ENCODE data around the gene CCDC157.

The CCDC157 gene

DNA sequence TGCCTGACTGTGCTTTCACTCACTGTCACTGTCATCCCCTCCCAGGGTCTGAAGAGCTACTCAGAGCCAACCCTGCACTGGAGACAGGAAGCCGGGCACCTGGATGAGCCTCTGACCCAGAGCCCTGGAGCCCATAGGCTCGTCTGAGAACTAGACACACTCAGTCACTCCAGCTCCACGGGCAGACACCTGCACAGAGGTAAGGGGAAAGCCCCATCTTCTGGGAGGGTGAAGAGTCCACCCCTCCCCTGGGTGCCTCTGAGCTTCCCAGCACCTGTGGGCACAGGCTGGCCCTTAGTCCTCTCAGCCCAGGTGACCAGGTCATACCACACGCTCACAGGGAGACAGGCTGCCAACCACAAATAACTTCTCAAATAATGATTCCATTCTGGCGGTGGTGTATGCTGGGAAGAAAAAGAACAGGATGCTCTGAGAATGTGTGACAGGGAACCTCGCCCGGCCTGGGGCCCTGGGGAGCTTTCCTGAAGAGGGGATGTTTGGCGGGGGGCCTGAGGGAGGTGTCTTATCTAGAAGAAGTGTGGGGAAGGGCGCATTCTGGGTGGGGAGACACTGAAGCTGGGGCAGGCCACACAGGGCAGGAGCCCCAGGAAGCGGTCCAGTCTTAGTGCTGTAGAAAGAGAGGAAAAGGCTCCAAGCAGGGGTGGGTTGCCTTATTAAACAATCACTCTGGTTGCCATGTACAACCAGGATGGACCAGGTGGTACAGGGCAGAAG lies 5.3 kb downstream of the CCDC157 start:
- no peak overlapping the region for H3K9ac ChIP-seq (ENCODE audit: low read length)
- H3K9me3 ChIP-seq (ENCODE audit: low read length), result no peaks in the 10 kb centered on the region
- H3K4me3 ChIP-seq (ENCODE audit: low read depth in 1 of 2, low read length in 2 of 2), result no peak overlapping the region
- no peaks in the 10 kb centered on the region for H3K36me3 ChIP-seq (ENCODE audit: insufficient read depth, low read length)
- no peak overlapping the region for H3K27ac ChIP-seq (ENCODE audit: low read depth, low read length)
- peaks cover 4% of the 10 kb centered on the region for H3K4me1 ChIP-seq (ENCODE audit: insufficient read depth, low read length)
- H3K27me3 ChIP-seq (ENCODE audit: control insufficient read depth in 1 of 2, insufficient read depth in 2 of 2, low read length in 2 of 2), result no peaks in the 10 kb centered on the region

DNA sequence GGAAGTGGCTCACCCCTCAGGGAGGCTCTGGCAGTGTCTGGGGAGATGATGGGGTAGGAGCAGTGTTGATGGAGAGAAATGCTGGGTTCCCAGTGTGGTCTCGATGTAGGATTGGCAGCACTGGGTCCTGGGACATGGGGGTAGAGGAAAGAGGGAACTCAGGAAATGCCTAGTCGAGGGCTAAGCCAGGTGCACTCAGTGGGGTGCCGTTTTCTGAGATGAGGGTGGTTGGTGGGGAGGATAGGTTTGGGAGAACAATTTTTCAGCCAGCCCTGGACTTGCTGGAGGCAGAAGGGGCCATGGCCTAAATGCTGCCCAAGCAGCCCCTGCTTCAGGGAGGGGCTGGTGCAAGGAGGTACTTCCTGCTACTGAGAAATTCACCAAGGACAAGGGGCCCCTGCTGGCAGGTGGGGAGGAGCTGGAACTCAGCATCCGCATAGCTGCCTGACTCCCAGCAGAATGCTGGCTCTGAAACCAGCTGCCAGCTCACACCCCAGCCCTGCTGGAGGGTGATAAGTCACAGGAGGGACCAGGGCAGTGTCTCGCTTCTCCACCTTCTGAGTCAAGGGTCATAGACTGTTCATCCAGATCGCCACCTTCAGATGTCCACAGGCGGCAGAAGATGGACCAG lies 6.0 kb downstream of the CCDC157 start:
- Histone ChIP-seq H3K4me3 (ENCODE audit: low read depth in 1 of 2, low read length in 2 of 2) (no peak overlapping the region), H3K27ac (ENCODE audit: low read depth, low read length) (no peak overlapping the region), H3K27me3 (ENCODE audit: control insufficient read depth in 1 of 2, insufficient read depth in 2 of 2, low read length in 2 of 2) (no peaks in the 10 kb centered on the region), H3K9me3 (ENCODE audit: low read length) (no peaks in the 10 kb centered on the region), H3K9ac (ENCODE audit: low read length) (no peak overlapping the region), H3K36me3 (ENCODE audit: insufficient read depth, low read length) (no peaks in the 10 kb centered on the region), H3K4me1 (ENCODE audit: insufficient read depth, low read length) (no peaks in the 10 kb centered on the region)

DNA sequence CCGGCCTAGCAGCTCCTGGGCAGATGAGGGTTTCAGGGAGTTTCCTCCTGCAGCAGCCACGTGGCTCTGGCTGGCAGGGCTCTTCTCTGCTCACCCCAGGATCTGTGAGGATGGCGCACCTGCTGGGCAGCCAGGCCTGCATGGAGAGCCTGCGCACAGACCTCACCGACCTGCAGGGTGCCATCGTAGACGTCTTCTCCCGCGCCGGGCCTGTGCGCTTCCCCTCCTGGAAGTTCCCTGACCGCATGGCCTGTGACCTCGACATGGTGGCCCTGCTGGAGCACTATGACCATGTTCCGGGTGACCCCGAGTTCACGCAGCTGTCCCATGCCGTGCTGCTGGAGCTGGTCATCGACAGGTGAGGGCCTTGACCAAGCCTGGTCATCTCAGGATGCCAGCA lies 9.1 kb downstream of the CCDC157 start:
- H3K36me3 ChIP-seq (ENCODE audit: insufficient read depth, low read length), result no peaks in the 10 kb centered on the region
- no peak overlapping the region for H3K27ac ChIP-seq (ENCODE audit: low read depth, low read length)
- H3K9me3 ChIP-seq (ENCODE audit: low read length), result no peaks in the 10 kb centered on the region
- H3K9ac ChIP-seq (ENCODE audit: low read length), result no peak overlapping the region
- H3K27me3 ChIP-seq (ENCODE audit: control insufficient read depth in 1 of 2, insufficient read depth in 2 of 2, low read length in 2 of 2), result no peaks in the 10 kb centered on the region
- H3K4me1 ChIP-seq (ENCODE audit: insufficient read depth, low read length), result no peaks in the 10 kb centered on the region
- no peak overlapping the region for H3K4me3 ChIP-seq (ENCODE audit: low read depth in 1 of 2, low read length in 2 of 2)

DNA sequence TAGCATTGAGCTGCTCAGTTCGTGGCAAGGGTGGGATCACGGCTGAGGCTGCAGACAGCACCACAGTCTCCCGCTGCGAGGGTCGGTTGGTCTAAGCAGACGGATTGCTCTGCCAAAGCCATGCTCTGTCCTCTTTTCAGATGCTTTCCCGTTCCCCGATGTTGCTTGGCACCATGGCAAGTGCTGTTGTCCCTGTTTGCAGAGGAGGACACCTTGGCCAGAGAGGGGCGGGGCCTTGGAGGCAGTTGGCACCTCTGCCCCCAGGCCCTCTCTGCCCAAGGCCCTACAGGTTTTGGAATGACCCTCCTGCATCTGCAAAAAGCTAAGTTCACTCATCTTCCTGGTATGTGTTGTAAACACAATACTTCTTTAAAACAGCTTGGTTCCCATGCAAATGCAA lies 11.6 kb downstream of the CCDC157 start:
- Histone ChIP-seq H3K36me3 (ENCODE audit: insufficient read depth, low read length) (no peaks in the 10 kb centered on the region), H3K9ac (ENCODE audit: low read length) (no peak overlapping the region), H3K27ac (ENCODE audit: low read depth, low read length) (no peak overlapping the region), H3K4me3 (ENCODE audit: low read depth in 1 of 2, low read length in 2 of 2) (no peak overlapping the region), H3K9me3 (ENCODE audit: low read length) (no peaks in the 10 kb centered on the region), H3K27me3 (ENCODE audit: control insufficient read depth in 1 of 2, insufficient read depth in 2 of 2, low read length in 2 of 2) (no peaks in the 10 kb centered on the region), H3K4me1 (ENCODE audit: insufficient read depth, low read length) (no peaks in the 10 kb centered on the region)

DNA sequence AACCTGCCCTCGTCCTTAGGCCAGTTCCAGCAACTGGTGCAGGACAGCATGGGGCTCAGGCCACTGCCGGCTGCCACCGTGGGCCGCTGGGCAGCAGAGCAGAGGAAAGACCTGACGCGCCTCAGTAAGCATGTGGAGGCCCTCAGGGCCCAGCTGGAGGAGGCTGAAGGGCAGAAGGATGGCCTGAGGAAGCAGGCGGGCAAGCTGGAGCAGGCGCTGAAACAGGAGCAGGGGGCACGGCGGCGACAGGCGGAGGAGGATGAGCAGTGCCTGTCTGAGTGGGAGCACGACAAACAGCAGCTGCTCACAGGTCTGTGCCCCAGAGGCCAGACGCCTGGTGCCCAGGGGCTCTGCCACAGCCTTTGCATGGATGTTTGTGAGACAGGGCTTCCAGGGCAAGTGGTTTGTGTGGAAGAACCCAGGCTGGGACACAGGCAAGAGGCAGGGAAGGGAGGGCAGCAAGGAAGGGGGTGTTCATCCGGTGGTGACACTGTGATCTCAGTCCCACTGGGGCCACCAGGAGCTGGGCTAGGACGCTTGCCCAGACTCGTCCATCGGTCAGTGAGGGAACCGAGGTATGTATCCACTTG lies 13.9 kb downstream of the CCDC157 start:
- Histone ChIP-seq H3K9ac (ENCODE audit: low read length) (no peak overlapping the region), H3K4me3 (ENCODE audit: low read depth in 1 of 2, low read length in 2 of 2) (no peak overlapping the region), H3K27ac (ENCODE audit: low read depth, low read length) (no peak overlapping the region), H3K27me3 (ENCODE audit: control insufficient read depth in 1 of 2, insufficient read depth in 2 of 2, low read length in 2 of 2) (no peaks in the 10 kb centered on the region), H3K9me3 (ENCODE audit: low read length) (no peaks in the 10 kb centered on the region), H3K4me1 (ENCODE audit: insufficient read depth, low read length) (no peaks in the 10 kb centered on the region), H3K36me3 (ENCODE audit: insufficient read depth, low read length) (no peaks in the 10 kb centered on the region)

DNA sequence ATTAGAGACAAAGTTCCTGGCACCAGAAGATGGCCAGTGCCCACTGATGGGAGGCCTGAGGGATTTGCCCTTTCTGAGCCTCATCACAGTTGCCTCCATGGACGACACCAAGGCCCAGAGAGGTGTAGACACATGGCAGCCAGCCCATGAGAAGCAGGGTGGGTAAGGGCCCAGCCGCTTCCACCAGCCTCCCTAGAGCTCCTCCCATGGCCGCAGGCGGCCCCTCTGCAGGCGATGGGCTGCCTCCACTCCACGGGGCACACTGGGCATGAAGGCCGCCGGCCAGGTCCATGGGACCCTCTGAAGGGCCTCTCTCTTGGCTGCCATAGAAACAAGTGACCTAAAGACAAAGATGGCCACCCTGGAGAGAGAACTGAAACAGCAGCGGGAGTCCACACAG lies 14.5 kb downstream of the CCDC157 start:
- Histone ChIP-seq H3K27ac (ENCODE audit: low read depth, low read length) (no peak overlapping the region), H3K4me1 (ENCODE audit: insufficient read depth, low read length) (no peaks in the 10 kb centered on the region), H3K36me3 (ENCODE audit: insufficient read depth, low read length) (no peaks in the 10 kb centered on the region), H3K27me3 (ENCODE audit: control insufficient read depth in 1 of 2, insufficient read depth in 2 of 2, low read length in 2 of 2) (no peaks in the 10 kb centered on the region), H3K4me3 (ENCODE audit: low read depth in 1 of 2, low read length in 2 of 2) (no peak overlapping the region), H3K9ac (ENCODE audit: low read length) (no peak overlapping the region), H3K9me3 (ENCODE audit: low read length) (no peaks in the 10 kb centered on the region)

DNA sequence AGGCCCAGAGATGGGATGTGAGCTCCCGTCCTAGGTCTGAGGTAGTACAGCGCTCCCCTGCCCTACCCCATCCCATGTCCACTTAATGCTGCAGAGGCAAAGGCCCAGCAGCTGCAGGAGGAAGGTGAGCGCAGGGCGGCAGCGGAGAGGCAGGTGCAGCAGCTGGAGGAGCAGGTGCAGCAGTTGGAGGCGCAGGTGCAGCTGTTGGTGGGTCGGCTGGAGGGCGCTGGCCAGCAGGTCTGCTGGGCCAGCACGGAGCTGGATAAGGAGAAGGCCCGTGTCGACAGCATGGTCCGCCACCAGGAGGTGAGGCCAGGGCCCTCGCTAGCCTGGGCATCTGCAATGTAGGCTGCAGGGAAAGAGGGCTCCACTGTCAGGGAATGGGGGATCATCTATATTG lies 15.2 kb downstream of the CCDC157 start:
- Histone ChIP-seq H3K36me3 (ENCODE audit: insufficient read depth, low read length) (no peaks in the 10 kb centered on the region), H3K4me1 (ENCODE audit: insufficient read depth, low read length) (no peaks in the 10 kb centered on the region), H3K27me3 (ENCODE audit: control insufficient read depth in 1 of 2, insufficient read depth in 2 of 2, low read length in 2 of 2) (no peaks in the 10 kb centered on the region), H3K9me3 (ENCODE audit: low read length) (no peaks in the 10 kb centered on the region), H3K9ac (ENCODE audit: low read length) (no peak overlapping the region), H3K4me3 (ENCODE audit: low read depth in 1 of 2, low read length in 2 of 2) (no peak overlapping the region), H3K27ac (ENCODE audit: low read depth, low read length) (no peak overlapping the region)

DNA sequence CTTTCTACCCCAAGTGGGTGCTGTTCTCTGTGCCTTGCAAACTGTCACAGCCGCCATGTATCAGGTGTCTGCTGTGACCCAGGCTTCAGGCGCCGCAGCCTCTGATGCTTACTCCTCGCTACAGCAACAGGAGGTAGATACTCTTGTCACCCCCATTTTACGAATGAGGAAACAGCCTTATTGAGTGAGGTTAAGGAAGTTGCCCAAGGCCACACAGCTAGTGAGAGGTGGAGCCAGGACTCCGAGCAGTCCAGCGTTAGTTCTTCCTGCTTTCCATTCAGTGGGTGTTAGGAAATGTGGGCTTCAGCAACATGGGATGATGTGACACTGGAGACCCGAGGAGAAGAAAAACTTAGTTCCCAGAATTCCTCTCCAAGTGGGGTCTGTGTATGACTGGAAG lies 16.1 kb downstream of the CCDC157 start:
- Histone ChIP-seq H3K27ac (ENCODE audit: low read depth, low read length) (no peak overlapping the region), H3K36me3 (ENCODE audit: insufficient read depth, low read length) (no peaks in the 10 kb centered on the region), H3K9me3 (ENCODE audit: low read length) (no peaks in the 10 kb centered on the region), H3K4me1 (ENCODE audit: insufficient read depth, low read length) (no peaks in the 10 kb centered on the region), H3K4me3 (ENCODE audit: low read depth in 1 of 2, low read length in 2 of 2) (no peak overlapping the region), H3K27me3 (ENCODE audit: control insufficient read depth in 1 of 2, insufficient read depth in 2 of 2, low read length in 2 of 2) (no peaks in the 10 kb centered on the region), H3K9ac (ENCODE audit: low read length) (no peak overlapping the region)

DNA sequence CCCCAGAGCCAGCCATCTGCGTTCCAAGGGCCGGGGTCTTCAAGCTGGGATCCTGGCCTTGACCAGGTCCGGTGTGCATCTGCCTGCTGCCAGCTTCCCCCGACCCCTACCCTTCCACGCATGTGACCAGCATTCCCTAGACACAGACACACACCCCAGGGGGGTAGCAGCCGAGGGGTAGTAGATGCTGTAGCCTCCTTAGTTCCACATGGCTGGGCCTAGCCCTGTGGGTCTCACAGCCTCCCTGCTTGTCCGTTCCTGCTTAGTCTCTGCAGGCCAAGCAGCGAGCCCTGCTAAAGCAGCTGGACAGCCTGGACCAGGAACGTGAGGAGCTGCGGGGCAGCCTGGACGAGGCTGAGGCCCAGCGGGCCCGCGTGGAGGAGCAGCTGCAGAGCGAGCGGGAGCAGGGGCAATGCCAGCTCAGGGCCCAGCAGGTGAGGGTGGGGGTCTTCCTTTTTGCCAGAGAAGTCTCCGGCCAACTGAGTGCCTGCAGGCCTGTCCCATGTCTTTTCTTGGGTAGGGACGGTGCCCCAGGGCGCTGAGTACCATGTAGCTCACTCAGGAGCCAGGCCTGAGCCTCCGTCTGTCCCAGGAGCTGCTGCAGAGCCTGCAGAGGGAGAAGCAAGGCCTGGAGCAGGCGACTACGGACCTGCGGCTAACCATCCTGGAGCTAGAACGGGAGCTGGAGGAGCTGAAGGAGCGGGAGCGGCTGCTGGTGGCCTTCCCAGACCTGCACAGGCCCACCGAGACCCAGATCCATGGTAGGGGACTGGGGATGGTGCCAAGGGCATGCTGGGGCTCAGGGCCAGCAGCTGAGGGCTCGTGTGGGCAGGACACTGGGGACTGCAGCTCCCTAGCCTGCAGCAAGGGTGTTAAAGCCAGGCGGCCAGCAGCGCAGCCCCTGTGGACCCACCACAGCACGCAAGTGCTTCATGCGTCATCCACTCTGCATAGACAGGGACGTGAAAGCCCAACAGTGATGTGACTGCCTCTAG lies 16.8 kb downstream of the CCDC157 start:
- H3K9ac ChIP-seq (ENCODE audit: low read length), result no peak overlapping the region
- H3K27me3 ChIP-seq (ENCODE audit: control insufficient read depth in 1 of 2, insufficient read depth in 2 of 2, low read length in 2 of 2), result no peaks in the 10 kb centered on the region
- H3K36me3 ChIP-seq (ENCODE audit: insufficient read depth, low read length), result no peaks in the 10 kb centered on the region
- H3K4me3 ChIP-seq (ENCODE audit: low read depth in 1 of 2, low read length in 2 of 2), result no peak overlapping the region
- H3K27ac ChIP-seq (ENCODE audit: low read depth, low read length), result no peak overlapping the region
- no peaks in the 10 kb centered on the region for H3K9me3 ChIP-seq (ENCODE audit: low read length)
- no peaks in the 10 kb centered on the region for H3K4me1 ChIP-seq (ENCODE audit: insufficient read depth, low read length)

DNA sequence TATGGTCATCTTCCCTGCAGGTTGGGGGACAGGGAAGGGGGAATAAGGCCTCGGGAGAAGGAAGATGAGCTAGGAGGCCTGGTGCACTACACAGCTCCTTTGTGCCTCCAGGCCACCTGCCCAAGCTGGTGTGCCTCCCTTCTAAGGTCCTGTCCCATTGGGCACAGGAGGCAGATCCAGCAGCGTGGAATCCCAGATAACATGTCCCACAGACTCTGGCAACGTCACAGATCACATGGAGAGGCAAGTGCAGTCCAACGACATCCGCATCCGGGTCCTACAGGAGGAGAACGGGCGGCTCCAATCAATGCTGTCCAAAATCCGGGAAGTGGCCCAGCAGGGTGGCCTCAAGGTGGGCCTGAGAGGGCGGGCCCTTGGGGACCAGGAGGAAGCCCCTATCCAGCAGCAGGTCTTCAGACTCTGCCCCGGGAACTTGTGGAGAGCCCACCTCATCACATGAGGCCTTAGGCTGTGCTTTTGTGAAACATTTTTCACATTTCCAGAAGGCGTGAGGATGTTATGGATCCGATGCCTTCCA lies 18.6 kb downstream of the CCDC157 start:
- Histone ChIP-seq H3K4me3 (ENCODE audit: low read depth in 1 of 2, low read length in 2 of 2) (no peak overlapping the region), H3K36me3 (ENCODE audit: insufficient read depth, low read length) (no peaks in the 10 kb centered on the region), H3K27ac (ENCODE audit: low read depth, low read length) (no peak overlapping the region), H3K9ac (ENCODE audit: low read length) (no peak overlapping the region), H3K27me3 (ENCODE audit: control insufficient read depth in 1 of 2, insufficient read depth in 2 of 2, low read length in 2 of 2) (no peaks in the 10 kb centered on the region), H3K4me1 (ENCODE audit: insufficient read depth, low read length) (no peaks in the 10 kb centered on the region), H3K9me3 (ENCODE audit: low read length) (no peaks in the 10 kb centered on the region)

DNA sequence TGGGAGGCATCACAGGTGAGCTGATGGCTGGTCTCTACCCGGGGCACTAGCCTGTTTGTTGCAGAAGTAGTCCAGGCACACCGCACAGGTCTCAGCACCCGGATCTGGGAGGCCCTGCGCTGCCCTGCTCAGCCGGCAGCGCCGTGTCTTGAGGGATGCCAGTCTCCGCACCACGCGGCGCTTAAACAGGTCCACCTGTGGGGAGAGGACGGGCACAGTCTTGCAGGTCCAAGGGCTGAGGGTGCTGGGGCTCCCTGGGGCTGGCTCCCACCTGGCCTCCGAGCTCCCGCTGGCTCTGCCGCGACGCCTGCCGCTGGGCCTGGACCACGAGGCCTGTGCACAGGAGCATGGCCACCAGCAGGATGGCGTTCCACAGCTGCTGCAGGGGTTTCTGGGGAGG lies 23.2 kb downstream of the CCDC157 start:
- H3K27me3 ChIP-seq (ENCODE audit: control insufficient read depth in 1 of 2, insufficient read depth in 2 of 2, low read length in 2 of 2), result no peaks in the 10 kb centered on the region
- H3K4me3 ChIP-seq (ENCODE audit: low read depth in 1 of 2, low read length in 2 of 2), result no peak overlapping the region
- H3K4me1 ChIP-seq (ENCODE audit: insufficient read depth, low read length), result no peaks in the 10 kb centered on the region
- no peaks in the 10 kb centered on the region for H3K36me3 ChIP-seq (ENCODE audit: insufficient read depth, low read length)
- H3K9me3 ChIP-seq (ENCODE audit: low read length), result no peaks in the 10 kb centered on the region
- no peak overlapping the region for H3K27ac ChIP-seq (ENCODE audit: low read depth, low read length)
- H3K9ac ChIP-seq (ENCODE audit: low read length), result no peak overlapping the region
